ENCODE measurements around the gene VBP1. TPM values are rescaled to one million over a fixed set of nuclear protein-coding genes. Genes with fewer than 3 reads are reported as not detected.

The VBP1 gene
- total RNA-seq, 2 donors from 2014 or later, result 61.6 to 66.3 TPM

- H3K9me3 Mint-ChIP-seq, result no peaks in the 10 kb centered on the region
- no peak for DNase-seq
- H3K4me3 Mint-ChIP-seq, result no peak overlapping the region
- H3K4me1 Mint-ChIP-seq (ENCODE audit: low read depth), result peaks cover 7% of the 10 kb centered on the region
- no peaks in the 10 kb centered on the region for H3K27me3 Mint-ChIP-seq (ENCODE audit: low read depth)
- H3K27ac Mint-ChIP-seq, result peak overlapping the region; percentile 10
- ATAC-seq (replicated peaks in 1 of 2), result no peak
- no peaks in the 10 kb centered on the region for H3K36me3 Mint-ChIP-seq (ENCODE audit: insufficient read depth in 2 of 2)
These were observed 63.6 kb downstream of the VBP1 start for GRCh38 chrX:155279873-155280272.

Other genes with a start within 250 kb of the VBP1 start
- 10 to 100 TPM; 15.0 to 19.5 TPM for gene F8, start 193.7 kb upstream of the VBP1 start, total RNA-seq
- 10 to 100 TPM; 34.6 to 42.8 TPM for gene FUNDC2, start 189.6 kb upstream of the VBP1 start, total RNA-seq
- gene CMC4, start 145.3 kb upstream of the VBP1 start, total RNA-seq, result 10 to 100 TPM in 1 of 2 donors, 1 to 10 TPM in 1; 9.4 to 15.0 TPM
- gene MTCP1, start 145.3 kb upstream of the VBP1 start, total RNA-seq, result 10 to 100 TPM; 18.5 to 33.1 TPM
- 10 to 100 TPM; 25.9 to 33.3 TPM for gene BRCC3, start 145.0 kb upstream of the VBP1 start, total RNA-seq
- 10 to 100 TPM; 36.4 to 39.2 TPM for gene RAB39B, start 48.0 kb downstream of the VBP1 start, total RNA-seq
- gene CLIC2, start 118.2 kb downstream of the VBP1 start, total RNA-seq, result 1 to 10 TPM; 4.7 to 5.0 TPM
- not detected for gene F8A2, start 165.6 kb downstream of the VBP1 start, total RNA-seq
- gene F8A3, start 242.2 kb downstream of the VBP1 start, total RNA-seq, result 1 to 10 TPM in 1 of 2 donors, under 1 TPM in 1; 0.23 to 5.1 TPM